Measurements from ENCODE around the gene DPYD.

GRCh38 chr1:97159342-97159741, 761.5 kb downstream of the DPYD start:
- TF ChIP-seq HDAC2 (IDR thresholded peaks at IDR 0.05) (no peak), JUND (IDR thresholded peaks at IDR 0.05; ENCODE audit: low read depth, low read length) (no peak), SMAD1 (IDR thresholded peaks at IDR 0.05; ENCODE audit: low read depth, partially characterized antibody) (no peak), ZBTB33 (IDR thresholded peaks at IDR 0.05) (no peak), CTCF (IDR thresholded peaks at IDR 0.05 in 2 of 3, conservative IDR thresholded peaks at IDR 0.05 in 1 of 3; ENCODE audit: control insufficient read depth in 2 of 3, extremely low read depth in 1 of 3, insufficient read depth in 1 of 3, low read depth in 3 of 3, low read length in 3 of 3) (no peak), CREB1 (IDR thresholded peaks at IDR 0.05; ENCODE audit: low read depth) (no peak)

All from GM12878 (cell line).